ENCODE data around the gene CAPN11. TPM values are rescaled to one million over a fixed set of nuclear protein-coding genes. Genes with fewer than 3 reads are reported as not detected.
A peak's percentile ranks its signal among the peaks of the same experiment; 100 is the strongest.

Gene CAPN11
- total and polyA plus RNA-seq, 9 of the 15 experiments (the other 6 are each of a cell fraction or from before 2014, with no cell fraction given) = 0.03 to 0.61 (median 0.17) TPM; not detected in 1

DNA sequence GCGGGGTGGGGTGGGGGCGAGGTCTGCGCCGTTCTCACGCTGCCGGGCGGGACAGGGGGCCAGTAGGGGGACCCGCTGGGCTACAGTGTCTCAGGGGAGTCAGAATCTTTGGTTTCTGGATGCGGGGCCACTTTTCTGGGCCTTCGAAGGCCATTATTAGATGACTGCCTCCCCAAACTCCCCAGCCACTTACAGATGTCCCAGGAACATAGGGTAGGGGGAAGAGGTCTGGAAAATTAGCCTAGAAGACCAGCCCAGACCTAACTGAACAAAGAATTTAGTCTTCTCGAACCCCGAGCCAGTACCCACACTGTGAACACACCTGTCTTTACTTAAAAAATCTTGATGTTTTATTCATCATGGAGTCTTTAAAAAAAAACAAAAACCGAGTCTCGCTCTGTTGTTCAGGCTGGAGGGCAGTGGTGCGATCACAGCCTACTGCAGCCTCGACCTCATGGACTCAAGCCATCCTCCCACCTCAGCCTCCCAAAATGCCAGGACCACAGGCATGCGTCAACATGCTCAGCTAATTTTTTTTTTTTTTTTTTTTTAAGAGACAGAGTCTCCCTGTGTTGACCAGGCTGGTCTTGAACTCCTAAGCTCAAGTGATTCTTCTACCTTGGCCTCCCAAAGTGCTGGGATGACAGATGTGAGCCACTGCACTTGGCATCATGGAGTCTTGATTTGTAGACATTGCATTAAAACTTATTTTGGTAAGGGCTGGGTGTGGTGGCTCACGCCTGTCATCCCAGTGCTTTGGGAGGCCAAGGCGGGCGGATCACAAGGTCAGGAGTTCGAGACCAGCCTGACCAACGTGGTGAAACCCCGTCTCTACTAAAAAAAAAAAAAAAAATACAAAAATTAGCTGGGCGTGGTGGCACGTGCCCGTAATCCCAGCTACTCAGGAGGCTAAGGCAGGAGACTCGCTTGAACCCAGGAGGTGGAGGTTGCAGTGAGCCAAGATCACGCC lies 61.5 kb downstream of the CAPN11 start (continued):
- TF ChIP-seq, protein P1, sequence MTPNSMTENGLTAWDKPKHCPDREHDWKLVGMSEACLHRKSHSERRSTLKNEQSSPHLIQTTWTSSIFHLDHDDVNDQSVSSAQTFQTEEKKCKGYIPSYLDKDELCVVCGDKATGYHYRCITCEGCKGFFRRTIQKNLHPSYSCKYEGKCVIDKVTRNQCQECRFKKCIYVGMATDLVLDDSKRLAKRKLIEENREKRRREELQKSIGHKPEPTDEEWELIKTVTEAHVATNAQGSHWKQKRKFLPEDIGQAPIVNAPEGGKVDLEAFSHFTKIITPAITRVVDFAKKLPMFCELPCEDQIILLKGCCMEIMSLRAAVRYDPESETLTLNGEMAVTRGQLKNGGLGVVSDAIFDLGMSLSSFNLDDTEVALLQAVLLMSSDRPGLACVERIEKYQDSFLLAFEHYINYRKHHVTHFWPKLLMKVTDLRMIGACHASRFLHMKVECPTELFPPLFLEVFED (CRISPR knock-in tag; conservative IDR thresholded peaks at IDR 0.05) = no peak
- TF ChIP-seq, protein P2, sequence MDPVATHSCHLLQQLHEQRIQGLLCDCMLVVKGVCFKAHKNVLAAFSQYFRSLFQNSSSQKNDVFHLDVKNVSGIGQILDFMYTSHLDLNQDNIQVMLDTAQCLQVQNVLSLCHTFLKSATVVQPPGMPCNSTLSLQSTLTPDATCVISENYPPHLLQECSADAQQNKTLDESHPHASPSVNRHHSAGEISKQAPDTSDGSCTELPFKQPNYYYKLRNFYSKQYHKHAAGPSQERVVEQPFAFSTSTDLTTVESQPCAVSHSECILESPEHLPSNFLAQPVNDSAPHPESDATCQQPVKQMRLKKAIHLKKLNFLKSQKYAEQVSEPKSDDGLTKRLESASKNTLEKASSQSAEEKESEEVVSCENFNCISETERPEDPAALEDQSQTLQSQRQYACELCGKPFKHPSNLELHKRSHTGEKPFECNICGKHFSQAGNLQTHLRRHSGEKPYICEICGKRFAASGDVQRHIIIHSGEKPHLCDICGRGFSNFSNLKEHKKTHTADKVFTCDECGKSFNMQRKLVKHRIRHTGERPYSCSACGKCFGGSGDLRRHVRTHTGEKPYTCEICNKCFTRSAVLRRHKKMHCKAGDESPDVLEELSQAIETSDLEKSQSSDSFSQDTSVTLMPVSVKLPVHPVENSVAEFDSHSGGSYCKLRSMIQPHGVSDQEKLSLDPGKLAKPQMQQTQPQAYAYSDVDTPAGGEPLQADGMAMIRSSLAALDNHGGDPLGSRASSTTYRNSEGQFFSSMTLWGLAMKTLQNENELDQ (CRISPR knock-in tag; IDR thresholded peaks at IDR 0.05; ENCODE audit: borderline replicate concordance) = no peak
- TF ChIP-seq, protein P3, sequence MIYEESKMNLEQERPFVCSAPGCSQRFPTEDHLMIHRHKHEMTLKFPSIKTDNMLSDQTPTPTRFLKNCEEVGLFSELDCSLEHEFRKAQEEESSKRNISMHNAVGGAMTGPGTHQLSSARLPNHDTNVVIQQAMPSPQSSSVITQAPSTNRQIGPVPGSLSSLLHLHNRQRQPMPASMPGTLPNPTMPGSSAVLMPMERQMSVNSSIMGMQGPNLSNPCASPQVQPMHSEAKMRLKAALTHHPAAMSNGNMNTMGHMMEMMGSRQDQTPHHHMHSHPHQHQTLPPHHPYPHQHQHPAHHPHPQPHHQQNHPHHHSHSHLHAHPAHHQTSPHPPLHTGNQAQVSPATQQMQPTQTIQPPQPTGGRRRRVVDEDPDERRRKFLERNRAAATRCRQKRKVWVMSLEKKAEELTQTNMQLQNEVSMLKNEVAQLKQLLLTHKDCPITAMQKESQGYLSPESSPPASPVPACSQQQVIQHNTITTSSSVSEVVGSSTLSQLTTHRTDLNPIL (CRISPR knock-in tag; IDR thresholded peaks at IDR 0.05) = no peak
- peak; percentile 22 for TF ChIP-seq RBM25 (IDR thresholded peaks at IDR 0.05; ENCODE audit: low read depth, low read length, severe bottlenecking)
- TF ChIP-seq, protein P4, sequence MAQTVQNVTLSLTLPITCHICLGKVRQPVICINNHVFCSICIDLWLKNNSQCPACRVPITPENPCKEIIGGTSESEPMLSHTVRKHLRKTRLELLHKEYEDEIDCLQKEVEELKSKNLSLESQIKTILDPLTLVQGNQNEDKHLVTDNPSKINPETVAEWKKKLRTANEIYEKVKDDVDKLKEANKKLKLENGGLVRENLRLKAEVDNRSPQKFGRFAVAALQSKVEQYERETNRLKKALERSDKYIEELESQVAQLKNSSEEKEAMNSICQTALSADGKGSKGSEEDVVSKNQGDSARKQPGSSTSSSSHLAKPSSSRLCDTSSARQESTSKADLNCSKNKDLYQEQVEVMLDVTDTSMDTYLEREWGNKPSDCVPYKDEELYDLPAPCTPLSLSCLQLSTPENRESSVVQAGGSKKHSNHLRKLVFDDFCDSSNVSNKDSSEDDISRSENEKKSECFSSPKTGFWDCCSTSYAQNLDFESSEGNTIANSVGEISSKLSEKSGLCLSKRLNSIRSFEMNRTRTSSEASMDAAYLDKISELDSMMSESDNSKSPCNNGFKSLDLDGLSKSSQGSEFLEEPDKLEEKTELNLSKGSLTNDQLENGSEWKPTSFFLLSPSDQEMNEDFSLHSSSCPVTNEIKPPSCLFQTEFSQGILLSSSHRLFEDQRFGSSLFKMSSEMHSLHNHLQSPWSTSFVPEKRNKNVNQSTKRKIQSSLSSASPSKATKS (CRISPR knock-in tag; IDR thresholded peaks at IDR 0.05) = no peak
- TF ChIP-seq NCOA2 (IDR thresholded peaks at IDR 0.05; ENCODE audit: partially characterized antibody in 2 of 2) = no peak
- no peak for TF ChIP-seq MTA3 (IDR thresholded peaks at IDR 0.05; ENCODE audit: borderline replicate concordance)
- no peak for TF ChIP-seq RAD21 (CRISPR knock-in tag; conservative IDR thresholded peaks at IDR 0.05 in 1 of 2, IDR thresholded peaks at IDR 0.05 in 1 of 2)

Data from K562 (cell line).